GM12878 (cell line): Measurements from ENCODE around the gene GK. TPM values are rescaled to one million over a fixed set of nuclear protein-coding genes. Genes with fewer than 3 reads are reported as not detected.

Experiments used
- ATAC-seq: fragments of 200-7000 bp; cut with Tn5 transposase; 3 replicates; pipeline ENCODE4 v1.9.1; 2020; ENCODE audit warnings: mild to moderate bottlenecking, moderate library complexity
- BruUV-seq: library from RNA; stranded (reverse); fragments of 400-500 nt; replicated peaks from 2 replicates; lab custom pipeline; 2021; lab: Mats Ljungman, UMichigan
- CTCF ChIA-PET: fragments of 300-600 bp; sonication (Branson Sonifier 250); formaldehyde crosslinking; extraction: SDS; loops from one replicate; lab custom pipeline; 2021; ENCODE audit warnings: inconsistent platforms; lab: Yijun Ruan, JAX
- POLR2A ChIA-PET: fragments of 350-600 bp; formaldehyde crosslinking; extraction: SDS; loops from one replicate; lab custom pipeline; 2021; ENCODE audit warnings: inconsistent platforms; lab: Charles Lee
- RAD21 ChIA-PET: fragments of 300-600 bp; sonication (Branson Sonifier 250); formaldehyde crosslinking; loops from one replicate; lab custom pipeline; 2023; ENCODE audit warnings: antibody characterized with exemption; ENCODE audit not compliant: unreplicated experiment; lab: Charles Lee
- SMC1A ChIA-PET: fragments of 300-600 bp; sonication (Branson Sonifier 250); formaldehyde crosslinking; loops from one replicate; lab custom pipeline; 2023; ENCODE audit not compliant: unreplicated experiment, uncharacterized antibody; lab: Charles Lee
- DNase-seq: peaks from one replicate; pipeline ENCODE4 v3.0.0-alpha.2; 2011; ENCODE audit warnings: low read depth, low spot score
- FAIRE-seq: peaks from 3 replicates; lab custom pipeline; 2011; peaks lifted over from hg19 to GRCh38; lab: Jason Lieb, UNC
- H2AFZ ChIP-seq: 2 replicates; pipeline ENCODE4 v1.6.0; 2011; ENCODE audit warnings: low read depth, low read length, control low read depth; ENCODE audit not compliant: control insufficient read depth
- H3K27ac ChIP-seq: 2 replicates; pipeline ENCODE4 v1.5.1; 2011; ENCODE audit warnings: control low read depth; ENCODE audit not compliant: control insufficient read depth, insufficient read depth
- H3K27me3 ChIP-seq, 2 experiments: replicated peaks in 1 of 2; 2 replicates each; pipeline versions ENCODE4 v1.6.0 to v1.6.1; 2011; ENCODE audit warnings: low read length in 1 of 2; ENCODE audit not compliant: control insufficient read depth in 2 of 2, insufficient read depth in 2 of 2
- H3K36me3 ChIP-seq, 2 experiments: 2 replicates each; pipeline ENCODE4 v1.5.1; 2011; ENCODE audit warnings: low read length in 1 of 2; ENCODE audit not compliant: control insufficient read depth in 2 of 2, insufficient read depth in 2 of 2
- H3K4me1 ChIP-seq: 2 replicates; pipeline ENCODE4 v1.6.1; 2011; ENCODE audit warnings: mild to moderate bottlenecking, low read length, moderate library complexity, mixed read lengths; ENCODE audit not compliant: control insufficient read depth, insufficient read depth
- H3K4me2 ChIP-seq: 2 replicates; pipeline ENCODE4 v1.6.0; 2011; ENCODE audit warnings: control low read depth; ENCODE audit not compliant: control insufficient read depth, insufficient read depth
- H3K4me3 ChIP-seq: fragments of 200-600 bp; sonication (generic); 2 replicates; pipeline ENCODE4 v1.5.1; 2016
- H3K79me2 ChIP-seq: 2 replicates; pipeline ENCODE4 v1.6.0; 2011; ENCODE audit warnings: low read length; ENCODE audit not compliant: control insufficient read depth, insufficient read depth
- H3K9ac ChIP-seq: 2 replicates; pipeline ENCODE4 v1.8.0; 2011; ENCODE audit warnings: low read length, control low read depth, mixed read lengths; ENCODE audit not compliant: control insufficient read depth, insufficient read depth
- H3K9me3 ChIP-seq: replicated peaks from 3 replicates; pipeline ENCODE4 v1.5.1; 2011; ENCODE audit warnings: mild to moderate bottlenecking, low read length; ENCODE audit not compliant: control insufficient read depth, insufficient read depth
- H4K20me1 ChIP-seq: 2 replicates; pipeline ENCODE4 v1.6.0; 2011; ENCODE audit not compliant: control insufficient read depth, insufficient read depth
- HDAC6 ChIP-seq: fragments of 200-600 bp; sonication (generic); IDR thresholded peaks from one replicate; pipeline ENCODE4 v1.8.0; 2017; ENCODE audit warnings: antibody characterized with exemption; ENCODE audit not compliant: unreplicated experiment
- MTA3 ChIP-seq: IDR thresholded peaks from 2 replicates; pipeline ENCODE4 v1.6.1; 2012; ENCODE audit warnings: low read length, inconsistent platforms, borderline replicate concordance
- PAX8 ChIP-seq: fragments of 450-650 bp; IDR thresholded peaks from 2 replicates; pipeline ENCODE4 v1.6.1; 2017; ENCODE audit warnings: mild to moderate bottlenecking, moderate library complexity
- RELA ChIP-seq: fragments of 450-650 bp; IDR thresholded peaks from 2 replicates; pipeline ENCODE4 v1.8.0; 2014; ENCODE audit warnings: borderline replicate concordance; ENCODE audit not compliant: partially characterized antibody
- ZNF622 ChIP-seq: fragments of 450-650 bp; IDR thresholded peaks from 2 replicates; pipeline ENCODE4 v1.6.1; 2017; ENCODE audit warnings: mild to moderate bottlenecking, inconsistent platforms
- WGBS: methylation state at CpG from one replicate; pipeline ENCODE4 v1.1.6; 2016; ENCODE audit warnings: low lambda C conversion rate; ENCODE audit not compliant: insufficient replicate concordance, insufficient coverage; ENCODE audit errors: missing lambda C conversion rate; 5-methylcytosine and 5-hydroxymethylcytosine counted together
- in situ Hi-C: fragments of 300-500 bp; cut with MboI; formaldehyde crosslinking; loops from 9 replicates; pipeline ENCODE4 v1.14.3; 2018; ENCODE audit warnings: mixed read lengths
- intact Hi-C: fragments of 100-400 bp; cut with micrococcal nuclease; formaldehyde crosslinking; loops from one replicate; pipeline ENCODE4 v1.14.2; 2022; ENCODE audit not compliant: unreplicated experiment
- polyA plus RNA-seq, 11 experiments: library from polyadenylated mRNA; depleted of rRNA in 4 of 11; unstranded in 6 of 11; stranded (reverse) in 5 of 11; fragments of >200 nt; fragmentation: Nextera tagmentation in 4 of 11; fragmentation: Illumina TruSeq in 1 of 11; extraction: Ambion mirVana in 4 of 11; extraction: Trizol in 1 of 11; gene quantifications; 1 replicate in 1 of 11; 2 replicates in 10 of 11; pipeline versions ENCODE4 v1.2.1 to v1.2.3, GENCODE V29; 2011 to 2016; ENCODE audit warnings: inconsistent platforms in 2 of 11, missing spikeins in 2 of 11, low read depth in 1 of 11
- total RNA-seq, 4 experiments: library from RNA; depleted of rRNA in 3 of 4; stranded (reverse); fragments of >200 nt in 3 of 4; fragmentation: Illumina TruSeq in 1 of 4; extraction: Trizol in 1 of 4; gene quantifications; 2 replicates each; pipeline versions ENCODE4 v1.2.1 to v1.2.3, GENCODE V29; 2013 to 2021
- TF ChIP-seq, protein P1 (sequence below): fragments of 450-650 bp; IDR thresholded peaks from 2 replicates; pipeline ENCODE4 v1.6.1; 2017; ENCODE audit warnings: mild to moderate bottlenecking
- TF ChIP-seq, protein P2 (sequence below): fragments of 450-650 bp; IDR thresholded peaks from 2 replicates; pipeline ENCODE4 v1.6.1; 2017; ENCODE audit warnings: mild to moderate bottlenecking, low read depth, inconsistent platforms; ENCODE audit not compliant: poor library complexity, severe bottlenecking
- TF ChIP-seq, protein P3 (sequence below): fragments of 450-650 bp; IDR thresholded peaks from 2 replicates; pipeline ENCODE4 v1.6.1; 2014; ENCODE audit warnings: mild to moderate bottlenecking
- TF ChIP-seq, protein P4 (sequence below): IDR thresholded peaks from 2 replicates; pipeline ENCODE4 v1.6.1; 2011; ENCODE audit warnings: borderline replicate concordance, low read depth, mild to moderate bottlenecking, moderate library complexity, low read length; ENCODE audit not compliant: insufficient read depth, poor library complexity, severe bottlenecking

GK gene
- total and polyA plus RNA-seq, 10 of the 15 experiments (the other 5 are each of a cell fraction or from before 2014, with no cell fraction given) = 6.3 to 22.3 (median 11.1) TPM

DNA sequence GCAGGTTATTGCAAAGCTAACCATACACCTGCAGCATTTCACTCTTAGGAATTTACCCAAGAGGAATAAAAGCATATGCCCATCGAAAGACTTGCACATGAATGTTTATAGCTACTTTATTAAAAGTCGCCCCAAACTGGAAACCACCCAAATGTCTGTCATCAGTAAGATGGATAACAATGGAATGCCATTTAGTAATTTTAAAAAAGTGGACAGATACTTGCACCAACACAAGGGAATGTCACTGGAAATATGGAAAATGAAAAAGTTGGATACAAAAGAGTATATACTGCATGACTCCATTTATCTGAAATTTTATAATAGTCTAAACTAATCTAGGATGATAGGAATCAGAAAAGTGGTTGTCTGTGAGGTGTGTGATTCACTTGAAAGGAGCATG, 12.9 kb downstream of the GK start:
- ChIA-PET CTCF (no interaction called here), POLR2A (no interaction called here), SMC1A (no interaction called here), RAD21 (no interaction called here)
- Histone ChIP-seq H3K27ac (no peak overlapping the region), H3K9ac (no peak overlapping the region), H3K4me2 (no peak overlapping the region), H3K4me3 (no peak overlapping the region), H3K36me3 (no peaks in the 10 kb centered on the region), H3K27me3 (no peaks in the 10 kb centered on the region), H2AFZ (no peak overlapping the region), H3K9me3 (no peaks in the 10 kb centered on the region), H3K4me1 (no peaks in the 10 kb centered on the region), H4K20me1 (no peaks in the 10 kb centered on the region), H3K79me2 (no peaks in the 10 kb centered on the region)
- WGBS = 49% methylated on average over 2 of the region's 2 CpGs
- no TSS peak for BruUV-seq
- intact Hi-C loops (no loop called here), in situ Hi-C loops (no loop called here)
- no peak for TF ChIP-seq RELA
- TF ChIP-seq, protein P1, sequence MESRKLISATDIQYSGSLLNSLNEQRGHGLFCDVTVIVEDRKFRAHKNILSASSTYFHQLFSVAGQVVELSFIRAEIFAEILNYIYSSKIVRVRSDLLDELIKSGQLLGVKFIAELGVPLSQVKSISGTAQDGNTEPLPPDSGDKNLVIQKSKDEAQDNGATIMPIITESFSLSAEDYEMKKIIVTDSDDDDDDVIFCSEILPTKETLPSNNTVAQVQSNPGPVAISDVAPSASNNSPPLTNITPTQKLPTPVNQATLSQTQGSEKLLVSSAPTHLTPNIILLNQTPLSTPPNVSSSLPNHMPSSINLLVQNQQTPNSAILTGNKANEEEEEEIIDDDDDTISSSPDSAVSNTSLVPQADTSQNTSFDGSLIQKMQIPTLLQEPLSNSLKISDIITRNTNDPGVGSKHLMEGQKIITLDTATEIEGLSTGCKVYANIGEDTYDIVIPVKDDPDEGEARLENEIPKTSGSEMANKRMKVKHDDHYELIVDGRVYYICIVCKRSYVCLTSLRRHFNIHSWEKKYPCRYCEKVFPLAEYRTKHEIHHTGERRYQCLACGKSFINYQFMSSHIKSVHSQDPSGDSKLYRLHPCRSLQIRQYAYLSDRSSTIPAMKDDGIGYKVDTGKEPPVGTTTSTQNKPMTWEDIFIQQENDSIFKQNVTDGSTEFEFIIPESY = no peak
- no peak for TF ChIP-seq HDAC6
- TF ChIP-seq, protein P2, sequence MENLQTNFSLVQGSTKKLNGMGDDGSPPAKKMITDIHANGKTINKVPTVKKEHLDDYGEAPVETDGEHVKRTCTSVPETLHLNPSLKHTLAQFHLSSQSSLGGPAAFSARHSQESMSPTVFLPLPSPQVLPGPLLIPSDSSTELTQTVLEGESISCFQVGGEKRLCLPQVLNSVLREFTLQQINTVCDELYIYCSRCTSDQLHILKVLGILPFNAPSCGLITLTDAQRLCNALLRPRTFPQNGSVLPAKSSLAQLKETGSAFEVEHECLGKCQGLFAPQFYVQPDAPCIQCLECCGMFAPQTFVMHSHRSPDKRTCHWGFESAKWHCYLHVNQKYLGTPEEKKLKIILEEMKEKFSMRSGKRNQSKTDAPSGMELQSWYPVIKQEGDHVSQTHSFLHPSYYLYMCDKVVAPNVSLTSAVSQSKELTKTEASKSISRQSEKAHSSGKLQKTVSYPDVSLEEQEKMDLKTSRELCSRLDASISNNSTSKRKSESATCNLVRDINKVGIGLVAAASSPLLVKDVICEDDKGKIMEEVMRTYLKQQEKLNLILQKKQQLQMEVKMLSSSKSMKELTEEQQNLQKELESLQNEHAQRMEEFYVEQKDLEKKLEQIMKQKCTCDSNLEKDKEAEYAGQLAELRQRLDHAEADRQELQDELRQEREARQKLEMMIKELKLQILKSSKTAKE = no peak
- no peak for TF ChIP-seq MTA3
- TF ChIP-seq, protein P3, sequence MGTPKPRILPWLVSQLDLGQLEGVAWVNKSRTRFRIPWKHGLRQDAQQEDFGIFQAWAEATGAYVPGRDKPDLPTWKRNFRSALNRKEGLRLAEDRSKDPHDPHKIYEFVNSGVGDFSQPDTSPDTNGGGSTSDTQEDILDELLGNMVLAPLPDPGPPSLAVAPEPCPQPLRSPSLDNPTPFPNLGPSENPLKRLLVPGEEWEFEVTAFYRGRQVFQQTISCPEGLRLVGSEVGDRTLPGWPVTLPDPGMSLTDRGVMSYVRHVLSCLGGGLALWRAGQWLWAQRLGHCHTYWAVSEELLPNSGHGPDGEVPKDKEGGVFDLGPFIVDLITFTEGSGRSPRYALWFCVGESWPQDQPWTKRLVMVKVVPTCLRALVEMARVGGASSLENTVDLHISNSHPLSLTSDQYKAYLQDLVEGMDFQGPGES = no peak
- no peak for TF ChIP-seq PAX8
- no peak for TF ChIP-seq ZNF622
- TF ChIP-seq, protein P4, sequence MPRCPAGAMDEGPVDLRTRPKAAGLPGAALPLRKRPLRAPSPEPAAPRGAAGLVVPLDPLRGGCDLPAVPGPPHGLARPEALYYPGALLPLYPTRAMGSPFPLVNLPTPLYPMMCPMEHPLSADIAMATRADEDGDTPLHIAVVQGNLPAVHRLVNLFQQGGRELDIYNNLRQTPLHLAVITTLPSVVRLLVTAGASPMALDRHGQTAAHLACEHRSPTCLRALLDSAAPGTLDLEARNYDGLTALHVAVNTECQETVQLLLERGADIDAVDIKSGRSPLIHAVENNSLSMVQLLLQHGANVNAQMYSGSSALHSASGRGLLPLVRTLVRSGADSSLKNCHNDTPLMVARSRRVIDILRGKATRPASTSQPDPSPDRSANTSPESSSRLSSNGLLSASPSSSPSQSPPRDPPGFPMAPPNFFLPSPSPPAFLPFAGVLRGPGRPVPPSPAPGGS = no peak
- no peak for FAIRE-seq
- ATAC-seq = no peak
- no peak for DNase-seq
